ENCODE results near the gene GXYLT2. TPM values are rescaled to one million over a fixed set of nuclear protein-coding genes. Genes with fewer than 3 reads are reported as not detected.

Gene GXYLT2
- total and polyA plus RNA-seq, 2 of the 13 experiments (the other 11 are each of a cell fraction or from before 2014, with no cell fraction given): 4.3 to 6.9 TPM

- TF ChIP-seq ZNF547 (CRISPR knock-in tag; IDR thresholded peaks at IDR 0.05) (peak; percentile 95), IKZF1 (IDR thresholded peaks at IDR 0.05) (no peak), NONO (IDR thresholded peaks at IDR 0.05) (no peak), NONO (CRISPR knock-in tag; conservative IDR thresholded peaks at IDR 0.05) (peak; percentile 80), MAZ (IDR thresholded peaks at IDR 0.05; ENCODE audit: borderline replicate concordance, low read depth, low read length) (no peak), MAZ (CRISPR knock-in tag; IDR thresholded peaks at IDR 0.05; ENCODE audit: low read depth) (peak; percentile 67), TFAP4 (IDR thresholded peaks at IDR 0.05; ENCODE audit: borderline replicate concordance, low read depth) (no peak), ZBTB38 (CRISPR knock-in tag; IDR thresholded peaks at IDR 0.05) (peak; percentile 73; the same call in 1 of the 2 replicates), NKX3-1 (CRISPR knock-in tag; IDR thresholded peaks at IDR 0.05) (peak; percentile 51; the same call in 1 of the 2 replicates), ZGPAT (CRISPR knock-in tag; IDR thresholded peaks at IDR 0.05) (0 out of 2 replicates have a peak, but pooled peaks have one; percentile 77), ZFP36 (IDR thresholded peaks at IDR 0.05; ENCODE audit: borderline replicate concordance, low read depth, low read length, partially characterized antibody) (no peak), ZNF839 (CRISPR knock-in tag; IDR thresholded peaks at IDR 0.05; ENCODE audit: borderline replicate concordance) (no peak), CBX1 (IDR thresholded peaks at IDR 0.05; ENCODE audit: low read depth) (peak; percentile 16), REL (CRISPR knock-in tag; conservative IDR thresholded peaks at IDR 0.05) (no peak), ZNF552 (CRISPR knock-in tag; IDR thresholded peaks at IDR 0.05; ENCODE audit: borderline replicate concordance) (no peak; the same call in 1 of the 2 replicates), SIX1 (CRISPR knock-in tag; IDR thresholded peaks at IDR 0.05; ENCODE audit: borderline replicate concordance) (no peak), SRY (CRISPR knock-in tag; IDR thresholded peaks at IDR 0.05) (0 out of 2 replicates have a peak, but pooled peaks have one; percentile 18), ZNF878 (CRISPR knock-in tag; IDR thresholded peaks at IDR 0.05) (no peak), ZNF784 (CRISPR knock-in tag; IDR thresholded peaks at IDR 0.05; ENCODE audit: borderline replicate concordance) (0 out of 2 replicates have a peak, but pooled peaks have one; percentile 23), ZNF281 (CRISPR knock-in tag; IDR thresholded peaks at IDR 0.05; ENCODE audit: borderline replicate concordance) (peak; percentile 84), FOXC1 (CRISPR knock-in tag; IDR thresholded peaks at IDR 0.05; ENCODE audit: borderline replicate concordance) (peak; percentile 56; the same call in 1 of the 2 replicates), HNRNPLL (IDR thresholded peaks at IDR 0.05; ENCODE audit: low read depth, low read length, poor library complexity, severe bottlenecking) (peak; percentile 52), SALL1 (CRISPR knock-in tag; IDR thresholded peaks at IDR 0.05) (peak; percentile 76), ZNF329 (CRISPR knock-in tag; IDR thresholded peaks at IDR 0.05; ENCODE audit: low read depth) (0 out of 2 replicates have a peak, but pooled peaks have one; percentile 32)
Measured at GRCh38 chr3:72996473-72997333, 108.9 kb downstream of the GXYLT2 start, which contains the start of gene PPP4R2 (continued).

All from HepG2 (cell line).